IPS DF 4.7 (cell line): ENCODE results near the gene AQP3.
"Not testable (repeated sequence)": the region's sequence is repeated elsewhere in the genome, so short reads cannot be mapped to it uniquely, and the experiment has no call there.

Experiments used
- DNase-seq: peaks from one replicate; pipeline ENCODE4 v3.0.0-alpha.2; 2013; ENCODE audit warnings: low spot score; ENCODE audit errors: extremely low read depth

AQP3 gene

GRCh38 chr9:33465096-33465495 lies 17.7 kb upstream of the AQP3 start:
- no peak for DNase-seq

GRCh38 chr9:33464045-33464636 lies 16.7 kb upstream of the AQP3 start:
- DNase-seq: no peak

GRCh38 chr9:33463151-33463550 lies 15.8 kb upstream of the AQP3 start:
- no peak for DNase-seq

- no peak for DNase-seq
Measured at GRCh38 chr9:33461492-33461891, 14.1 kb upstream of the AQP3 start.

- no peak for DNase-seq
Measured at GRCh38 chr9:33460854-33461253, 13.5 kb upstream of the AQP3 start.

- DNase-seq: no peak
Measured at GRCh38 chr9:33459115-33459514, 11.7 kb upstream of the AQP3 start.

GRCh38 chr9:33458444-33458843 lies 11.1 kb upstream of the AQP3 start:
- DNase-seq: no peak

- DNase-seq: no peak
Measured at GRCh38 chr9:33455945-33456344, 8.6 kb upstream of the AQP3 start.

GRCh38 chr9:33455456-33455855 lies 8.1 kb upstream of the AQP3 start:
- DNase-seq: not testable (repeated sequence)

- DNase-seq: not testable (repeated sequence)
Measured at GRCh38 chr9:33454661-33455026, 7.3 kb upstream of the AQP3 start.

GRCh38 chr9:33453999-33454660 lies 6.7 kb upstream of the AQP3 start:
- no peak for DNase-seq

GRCh38 chr9:33453286-33453860 lies 6.0 kb upstream of the AQP3 start:
- no peak for DNase-seq

GRCh38 chr9:33452828-33453271 lies 5.5 kb upstream of the AQP3 start:
- peak; percentile 62 for DNase-seq

GRCh38 chr9:33450621-33451146 lies 3.3 kb upstream of the AQP3 start:
- no peak for DNase-seq

- no peak for DNase-seq
Measured at GRCh38 chr9:33449715-33450114, 2.3 kb upstream of the AQP3 start.

GRCh38 chr9:33447799-33448553 lies 583 bp upstream of the AQP3 start:
- no peak for DNase-seq

- no peak for DNase-seq
Measured at GRCh38 chr9:33446240-33446945, 1.0 kb downstream of the AQP3 start.

GRCh38 chr9:33445389-33446239 lies 1.8 kb downstream of the AQP3 start:
- no peak for DNase-seq

- DNase-seq: no peak
Measured at GRCh38 chr9:33443464-33444154, 3.8 kb downstream of the AQP3 start.

- no peak for DNase-seq
Measured at GRCh38 chr9:33443047-33443446, 4.3 kb downstream of the AQP3 start.
